PC-3 (cell line): ENCODE data around the gene CREBL2. TPM values are rescaled to one million over a fixed set of nuclear protein-coding genes. Genes with fewer than 3 reads are reported as not detected.

Experiments
- ATAC-seq: fragments of 200-7000 bp; cut with Tn5 transposase; 2 replicates; pipeline ENCODE4 v1.9.1; 2020; ENCODE audit warnings: mild to moderate bottlenecking, moderate library complexity
- BruUV-seq: library from RNA; stranded (reverse); fragments of 400-500 nt; replicated peaks from 2 replicates; lab custom pipeline; 2021; lab: Mats Ljungman, UMichigan
- CTCF ChIA-PET: fragments of 300-600 bp; sonication (Branson Sonifier 250); formaldehyde crosslinking; loops from one replicate; lab custom pipeline; 2022; ENCODE audit warnings: antibody characterized with exemption; lab: Charles Lee
- POLR2A ChIA-PET: fragments of 300-600 bp; sonication (Branson Sonifier 250); formaldehyde crosslinking; loops from one replicate; lab custom pipeline; 2022; ENCODE audit warnings: antibody characterized with exemption; ENCODE audit not compliant: unreplicated experiment; lab: Charles Lee
- DNase-seq: peaks from one replicate; pipeline ENCODE4 v3.0.0-alpha.2; 2015
- H2AFZ ChIP-seq: fragments of 300-600 bp; sonication (generic); 2 replicates; pipeline ENCODE4 v1.6.0; 2016; ENCODE audit warnings: antibody characterized with exemption, low read length
- H3F3A ChIP-seq: fragments of 300-600 bp; sonication (generic); one replicate; pipeline ENCODE4 v1.6.0; 2017; ENCODE audit warnings: antibody characterized with exemption, low read length, control low read depth, mild to moderate bottlenecking; ENCODE audit not compliant: unreplicated experiment
- H3K27ac ChIP-seq: fragments of 300-600 bp; sonication (generic); 2 replicates; pipeline ENCODE4 v1.5.1; 2016; ENCODE audit warnings: mild to moderate bottlenecking, low read length
- H3K27me3 ChIP-seq: fragments of 300-600 bp; sonication (generic); 2 replicates; pipeline ENCODE4 v1.6.1; 2016; ENCODE audit warnings: low read length, mixed read lengths
- H3K36me3 ChIP-seq: fragments of 300-600 bp; sonication (generic); 2 replicates; pipeline ENCODE4 v1.6.1; 2016; ENCODE audit warnings: low read depth, mixed run types, low read length, mixed read lengths
- H3K4me1 ChIP-seq: fragments of 300-600 bp; sonication (generic); 2 replicates; pipeline ENCODE4 v1.5.1; 2016; ENCODE audit warnings: low read length; ENCODE audit not compliant: insufficient read depth
- H3K4me2 ChIP-seq: fragments of 300-600 bp; sonication (generic); 2 replicates; pipeline ENCODE4 v1.6.0; 2016; ENCODE audit warnings: low read length
- H3K4me3 ChIP-seq: fragments of 300-600 bp; sonication (generic); 2 replicates; pipeline ENCODE4 v1.5.1; 2016; ENCODE audit warnings: mild to moderate bottlenecking, low read length, mixed read lengths
- H3K79me2 ChIP-seq: fragments of 300-600 bp; sonication (generic); 2 replicates; pipeline ENCODE4 v1.6.1; 2017; ENCODE audit warnings: low read length, mixed read lengths
- H3K9ac ChIP-seq: fragments of 300-600 bp; sonication (generic); 2 replicates; pipeline ENCODE4 v1.6.0; 2016; ENCODE audit warnings: mild to moderate bottlenecking, low read length
- H3K9me2 ChIP-seq: fragments of 300-600 bp; sonication (generic); replicated peaks from 2 replicates; pipeline ENCODE4 v1.6.1; 2016; ENCODE audit warnings: mixed run types, low read length, mixed read lengths
- H3K9me3 ChIP-seq: fragments of 300-600 bp; sonication (generic); 2 replicates; pipeline ENCODE4 v1.6.1; 2016; ENCODE audit warnings: low read length, mixed read lengths
- H4K20me1 ChIP-seq: fragments of 300-600 bp; sonication (generic); 2 replicates; pipeline ENCODE4 v1.6.1; 2016; ENCODE audit warnings: low read length, mixed read lengths
- intact Hi-C: fragments of 100-400 bp; cut with micrococcal nuclease; formaldehyde crosslinking; loops from 2 replicates; pipeline ENCODE4 v1.9.0; 2023
- total RNA-seq: library from RNA; depleted of rRNA; stranded (reverse); fragments of >200 nt; gene quantifications from 2 replicates; pipeline ENCODE4 v1.2.3, GENCODE V29; 2014; rRNA removed
- TF ChIP-seq, protein P1 (sequence below): fragments of 300-600 bp; sonication (generic); conservative IDR thresholded peaks from 2 replicates; pipeline ENCODE4 v1.5.1; 2017; ENCODE audit warnings: antibody characterized with exemption, low read depth, mild to moderate bottlenecking, low read length

CREBL2 gene
- total RNA-seq, 1 experiment from 2014 or later, result 14.2 TPM

DNA sequence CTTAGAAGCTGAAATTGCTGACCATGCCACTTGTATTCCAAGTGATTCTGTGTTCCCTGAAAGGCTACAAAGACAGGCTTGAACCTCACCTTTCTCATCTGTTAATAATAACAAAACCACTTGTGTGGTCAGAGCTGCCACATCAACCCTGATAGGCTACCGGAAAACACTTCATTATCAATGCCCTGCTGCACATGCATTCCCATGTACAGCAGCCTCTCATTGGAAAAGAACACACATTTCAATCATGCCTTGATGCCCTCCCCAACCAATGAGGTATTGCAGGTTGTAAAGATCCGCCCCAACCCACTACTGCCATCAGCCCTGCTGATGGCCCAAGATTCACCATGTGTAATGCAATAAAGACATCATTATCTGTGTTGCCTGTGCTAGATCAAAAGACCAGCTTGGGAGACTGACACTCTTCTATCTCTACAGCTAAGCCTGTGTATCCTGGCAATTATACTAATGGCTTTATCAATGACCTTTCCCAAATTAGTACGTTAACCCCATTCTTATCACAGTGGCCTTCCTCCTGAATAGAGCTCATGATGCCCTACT lies 81.5 kb downstream of the CREBL2 start:
- H3K4me3 ChIP-seq, result no peak overlapping the region
- TF ChIP-seq, protein P1, sequence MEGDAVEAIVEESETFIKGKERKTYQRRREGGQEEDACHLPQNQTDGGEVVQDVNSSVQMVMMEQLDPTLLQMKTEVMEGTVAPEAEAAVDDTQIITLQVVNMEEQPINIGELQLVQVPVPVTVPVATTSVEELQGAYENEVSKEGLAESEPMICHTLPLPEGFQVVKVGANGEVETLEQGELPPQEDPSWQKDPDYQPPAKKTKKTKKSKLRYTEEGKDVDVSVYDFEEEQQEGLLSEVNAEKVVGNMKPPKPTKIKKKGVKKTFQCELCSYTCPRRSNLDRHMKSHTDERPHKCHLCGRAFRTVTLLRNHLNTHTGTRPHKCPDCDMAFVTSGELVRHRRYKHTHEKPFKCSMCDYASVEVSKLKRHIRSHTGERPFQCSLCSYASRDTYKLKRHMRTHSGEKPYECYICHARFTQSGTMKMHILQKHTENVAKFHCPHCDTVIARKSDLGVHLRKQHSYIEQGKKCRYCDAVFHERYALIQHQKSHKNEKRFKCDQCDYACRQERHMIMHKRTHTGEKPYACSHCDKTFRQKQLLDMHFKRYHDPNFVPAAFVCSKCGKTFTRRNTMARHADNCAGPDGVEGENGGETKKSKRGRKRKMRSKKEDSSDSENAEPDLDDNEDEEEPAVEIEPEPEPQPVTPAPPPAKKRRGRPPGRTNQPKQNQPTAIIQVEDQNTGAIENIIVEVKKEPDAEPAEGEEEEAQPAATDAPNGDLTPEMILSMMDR, result no peak
- no peak overlapping the region for H3K9ac ChIP-seq
- no peaks in the 10 kb centered on the region for H3K36me3 ChIP-seq
- intact Hi-C loops, result no loop called here
- no peaks in the 10 kb centered on the region for H3K79me2 ChIP-seq
- no peaks in the 10 kb centered on the region for H3K9me2 ChIP-seq
- no peak overlapping the region for H3K27ac ChIP-seq
- ATAC-seq (no peak), DNase-seq (no peak)
- H3F3A ChIP-seq, result no peaks in the 10 kb centered on the region
- ChIA-PET POLR2A (no interaction called here), CTCF (no interaction called here)
- H2AFZ ChIP-seq, result no peak overlapping the region
- H3K4me2 ChIP-seq, result no peak overlapping the region
- BruUV-seq, result no TSS peak
- H3K4me1 ChIP-seq, result peaks cover 16% of the 10 kb centered on the region; the same call in 1 of the 2 replicates
- H3K9me3 ChIP-seq, result no peaks in the 10 kb centered on the region
- H3K27me3 ChIP-seq, result no peaks in the 10 kb centered on the region
- H4K20me1 ChIP-seq, result no peaks in the 10 kb centered on the region

Other genes starting within 250 kb of the CREBL2 start
- 4.4 and 6.7 TPM in 2 replicates for gene DUSP16, start 49.0 kb upstream of the CREBL2 start, total RNA-seq
- 0.52 and 2.1 TPM in 2 replicates for gene GPR19, start 84.3 kb downstream of the CREBL2 start, total RNA-seq
- 29.2 and 37.2 TPM in 2 replicates for gene CDKN1B, start 105.5 kb downstream of the CREBL2 start, total RNA-seq
- gene APOLD1, start 173.8 kb downstream of the CREBL2 start, total RNA-seq, result 2.8 and 3.5 TPM in 2 replicates
- 58.9 and 59.0 TPM in 2 replicates for gene DDX47, start 201.5 kb downstream of the CREBL2 start, total RNA-seq